ENCODE measurements around the gene COQ6.
"Not testable (repeated sequence)": the region's sequence is repeated elsewhere in the genome, so short reads cannot be mapped to it uniquely, and the experiment has no call there.

Gene COQ6

GRCh38 chr14:73949752-73950734, at the start of gene COQ6, which contains the start of gene FAM161B:
TSS of gene COQ6 (plus strand) at chr14:73950302. CDS start at chr14:73950333, 31 bp downstream.
TSS of gene FAM161B (minus strand) at chr14:73950094. CDS start at chr14:73950026, 68 bp downstream.
- peak; percentile 85 for DNase-seq

- no peak for DNase-seq
Measured at GRCh38 chr14:73903028-73903427, 47.1 kb upstream of the COQ6 start.

DNA sequence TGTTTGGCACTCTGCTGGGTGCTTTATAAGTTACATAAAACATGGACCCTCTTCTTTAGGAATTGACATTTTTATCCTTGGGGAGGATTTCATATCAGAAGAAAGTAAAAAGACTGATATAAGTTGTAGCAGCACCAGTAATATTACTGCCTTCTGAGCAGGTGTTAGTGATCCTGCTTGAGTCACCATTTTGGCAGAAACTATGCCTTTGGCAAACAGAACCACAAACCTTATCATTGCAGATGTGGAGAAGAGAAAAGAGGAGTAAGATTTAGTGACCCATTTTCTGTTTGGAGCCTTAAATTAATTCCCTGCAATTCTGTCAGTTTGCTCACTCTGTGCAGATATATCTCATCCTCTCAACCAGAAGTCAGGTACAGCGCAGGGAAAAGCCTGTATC, 40.4 kb upstream of the COQ6 start:
- no peak for DNase-seq

GRCh38 chr14:73913256-73913655, 36.8 kb upstream of the COQ6 start:
- DNase-seq: no peak

DNA sequence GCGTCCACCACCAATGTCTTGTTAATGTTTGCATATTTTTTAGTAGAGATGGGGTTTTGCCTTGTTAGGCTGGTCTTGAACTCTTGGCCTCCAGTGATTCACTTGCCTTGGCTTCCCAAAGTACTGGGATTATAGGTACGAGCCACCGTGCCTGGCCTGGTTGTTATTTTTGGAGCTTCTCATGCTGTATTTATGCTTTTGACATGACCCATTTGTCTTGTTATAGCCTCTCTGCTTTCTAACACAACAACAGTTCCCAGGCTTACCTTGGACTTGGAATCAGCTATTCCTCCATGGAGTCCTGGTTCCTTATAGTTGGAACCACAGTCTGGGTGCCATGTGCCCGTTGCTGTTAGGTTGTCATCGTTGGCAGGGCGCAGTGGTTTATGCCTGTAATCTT, 33.8 kb upstream of the COQ6 start:
- DNase-seq: no peak

- DNase-seq: not testable (repeated sequence)
Measured at GRCh38 chr14:73919457-73919856, 30.6 kb upstream of the COQ6 start.

- DNase-seq: no peak
Measured at GRCh38 chr14:73924337-73924736, 25.8 kb upstream of the COQ6 start.

DNA sequence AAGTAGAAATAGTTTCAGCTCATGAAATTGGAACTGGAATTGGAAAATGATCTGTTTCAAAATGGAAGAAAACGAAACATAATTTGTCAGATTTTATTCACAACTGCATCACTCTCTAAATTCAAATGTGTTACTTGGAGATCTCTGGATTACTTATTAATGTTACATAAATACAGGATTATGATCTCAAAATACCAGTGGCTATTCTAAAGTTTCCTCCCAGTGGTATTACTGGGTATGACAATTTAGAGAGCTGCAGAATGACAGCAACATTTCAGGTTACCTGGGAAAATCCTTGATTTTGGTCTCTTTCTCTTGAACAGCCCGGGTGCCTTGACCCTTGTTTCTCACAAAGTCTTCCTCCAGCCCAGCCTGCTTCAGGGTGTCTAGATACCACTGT, 14.4 kb upstream of the COQ6 start:
- DNase-seq: no peak

GRCh38 chr14:73936548-73936947, 13.6 kb upstream of the COQ6 start:
- DNase-seq: no peak

DNA sequence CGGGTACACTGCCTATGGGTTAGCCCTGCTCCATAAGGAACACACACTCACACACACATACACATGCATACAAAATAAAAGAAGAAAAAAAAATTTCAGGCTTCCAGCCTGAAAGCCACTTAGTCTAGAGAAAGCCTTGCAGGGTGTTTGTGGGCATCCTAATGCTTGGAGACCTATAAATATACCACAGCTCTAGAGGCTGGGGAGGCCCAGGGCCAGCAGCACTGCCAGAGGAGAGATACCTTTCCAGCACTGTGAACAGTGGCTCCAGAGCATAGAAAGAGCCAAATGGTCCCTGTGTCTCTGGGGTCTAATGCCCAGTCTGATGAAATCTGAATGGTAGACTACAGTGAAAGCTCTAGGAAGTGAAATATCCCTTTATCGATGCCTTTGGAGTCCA, 13.1 kb upstream of the COQ6 start:
- no peak for DNase-seq

DNA sequence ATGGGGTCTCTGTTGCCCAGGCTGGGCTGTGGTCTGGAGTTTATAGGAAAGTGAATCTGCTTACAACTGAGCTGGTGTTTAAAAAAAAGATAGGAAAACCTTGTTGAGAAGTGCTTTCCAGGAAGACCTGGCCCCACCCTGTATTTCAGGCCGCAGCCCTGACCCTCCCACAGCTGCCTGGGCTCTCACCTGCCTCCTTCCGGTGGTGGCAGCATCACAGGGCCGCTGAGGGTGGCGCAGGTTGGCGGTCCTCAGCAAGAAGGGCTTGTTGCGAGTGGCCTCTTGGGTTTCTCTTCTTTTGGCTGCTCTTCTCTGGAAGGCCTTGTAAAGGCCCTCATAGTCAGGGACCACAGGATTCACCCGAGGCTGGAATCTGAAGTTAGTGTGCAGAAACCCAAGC, 7.9 kb upstream of the COQ6 start:
- no peak for DNase-seq

GRCh38 chr14:73943083-73943482, 7.0 kb upstream of the COQ6 start:
- DNase-seq: no peak

DNA sequence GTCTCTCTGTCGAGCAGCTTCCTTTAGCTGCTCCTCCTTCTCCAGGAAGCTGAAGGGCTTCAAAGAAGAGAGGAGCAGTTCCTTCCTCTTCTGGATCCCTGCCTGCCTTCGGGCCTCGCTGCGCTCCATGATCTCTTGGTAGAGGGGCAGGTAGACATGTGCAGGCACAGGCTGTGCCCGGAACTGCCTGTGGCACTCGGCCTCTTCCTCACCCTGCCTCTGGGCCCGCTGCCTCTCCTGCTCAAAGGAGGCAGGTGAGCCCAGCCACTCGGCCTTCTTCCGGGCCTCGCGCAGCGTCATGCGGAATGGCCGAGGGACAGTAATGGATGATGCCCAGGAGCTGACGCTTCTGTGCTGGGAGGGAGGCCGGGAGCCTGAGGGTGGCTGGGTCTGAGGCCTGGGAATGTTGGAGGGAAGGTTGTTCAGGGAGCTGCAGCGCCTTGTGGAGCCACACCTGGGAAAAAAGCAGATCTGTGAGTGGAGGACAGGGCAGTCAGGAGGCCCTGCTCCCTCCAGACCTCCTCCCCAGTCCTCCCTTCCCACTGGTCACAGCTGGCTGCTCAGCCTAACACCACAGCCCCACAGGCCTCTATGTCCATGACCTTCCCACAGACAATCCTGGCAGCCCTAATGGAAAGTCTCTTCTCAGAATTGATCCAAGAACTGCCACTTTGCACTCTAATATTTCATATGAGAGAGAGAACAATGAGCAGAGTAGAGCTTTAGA, 5.5 kb upstream of the COQ6 start:
- no peak for DNase-seq

DNA sequence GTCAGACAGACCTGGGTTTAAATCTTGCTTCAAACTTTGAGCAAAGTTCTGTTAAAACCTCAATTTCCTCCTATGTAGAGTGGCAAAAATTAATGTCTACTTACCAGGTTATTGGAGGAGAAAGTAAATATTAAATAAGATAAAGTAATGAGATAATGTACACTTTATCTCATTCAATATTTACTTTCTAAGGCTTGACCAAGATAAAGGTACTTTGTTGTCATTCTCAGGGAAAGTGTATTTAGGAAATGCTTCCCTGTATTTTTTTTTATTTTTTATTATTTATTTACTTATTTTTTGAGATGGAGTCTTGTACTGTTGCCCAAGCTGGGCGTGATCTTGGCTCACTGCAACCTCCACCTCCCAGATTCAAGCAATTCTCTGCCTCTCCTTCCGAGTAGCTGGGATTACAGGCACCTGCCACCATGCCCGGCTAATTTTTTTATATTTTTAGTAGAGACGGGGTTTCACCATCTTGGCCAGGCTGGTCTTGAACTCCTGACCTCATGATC, 4.9 kb upstream of the COQ6 start:
- DNase-seq: no peak

DNA sequence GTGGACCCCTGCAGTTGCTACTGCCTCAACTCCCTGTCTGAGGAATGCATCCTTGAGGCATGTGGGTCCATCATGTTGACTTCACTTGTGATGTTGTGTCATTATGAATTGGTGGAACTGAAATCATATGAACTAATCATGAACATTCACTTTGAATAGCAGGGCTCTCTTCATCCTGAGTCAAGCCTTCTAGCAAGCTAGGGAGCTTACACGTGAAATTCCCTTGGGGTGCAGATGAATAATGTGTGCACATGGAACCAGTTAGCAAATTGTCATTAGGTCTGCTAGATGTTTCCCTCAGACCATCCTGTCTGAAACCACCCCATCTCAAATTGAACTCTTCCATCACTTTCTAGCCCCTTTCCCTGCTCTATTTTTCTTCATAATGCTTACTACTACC, 3.6 kb downstream of the COQ6 start:
- DNase-seq: no peak

DNA sequence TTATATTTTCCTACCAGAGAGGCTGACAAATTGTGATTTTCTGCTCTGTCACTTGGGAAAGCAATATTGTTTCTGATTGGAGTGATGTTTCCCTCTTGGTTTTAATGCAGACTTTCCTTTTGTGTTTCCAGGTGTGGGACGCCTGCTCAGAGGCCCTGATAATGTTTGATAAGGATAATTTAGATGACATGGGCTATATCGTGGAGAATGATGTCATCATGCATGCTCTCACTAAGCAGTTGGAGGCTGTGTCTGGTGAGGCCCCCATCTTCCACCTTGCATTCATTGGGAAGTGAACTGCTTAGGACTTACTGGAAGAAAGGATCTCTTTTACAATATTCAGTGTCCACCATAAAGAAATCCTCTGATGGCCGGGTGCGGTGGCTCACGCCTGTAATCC, 5.6 kb downstream of the COQ6 start:
- DNase-seq: no peak

- DNase-seq: no peak
Measured at GRCh38 chr14:73958591-73958990, 8.5 kb downstream of the COQ6 start.

GRCh38 chr14:73961192-73961591, 11.1 kb downstream of the COQ6 start:
- DNase-seq: no peak

DNA sequence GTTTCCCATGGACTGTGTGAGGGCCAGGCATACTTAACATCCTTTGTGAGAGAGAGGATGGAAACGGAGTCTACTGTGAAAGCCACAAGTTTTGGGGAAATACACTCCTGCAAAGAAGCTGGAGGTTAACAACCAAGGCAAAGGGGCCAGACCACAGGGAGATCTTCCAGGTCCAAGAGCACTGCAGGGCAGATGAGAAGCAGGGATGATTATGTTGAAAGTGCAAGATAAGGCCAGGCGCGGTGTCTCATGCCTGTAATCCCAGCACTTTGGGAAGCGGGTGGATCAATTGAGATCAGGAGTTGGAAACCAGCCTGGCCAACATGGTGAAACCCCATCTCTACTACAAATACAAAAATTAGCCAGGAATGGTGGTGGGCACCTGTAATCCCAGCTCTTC, 15.1 kb downstream of the COQ6 start:
- no peak for DNase-seq

DNA sequence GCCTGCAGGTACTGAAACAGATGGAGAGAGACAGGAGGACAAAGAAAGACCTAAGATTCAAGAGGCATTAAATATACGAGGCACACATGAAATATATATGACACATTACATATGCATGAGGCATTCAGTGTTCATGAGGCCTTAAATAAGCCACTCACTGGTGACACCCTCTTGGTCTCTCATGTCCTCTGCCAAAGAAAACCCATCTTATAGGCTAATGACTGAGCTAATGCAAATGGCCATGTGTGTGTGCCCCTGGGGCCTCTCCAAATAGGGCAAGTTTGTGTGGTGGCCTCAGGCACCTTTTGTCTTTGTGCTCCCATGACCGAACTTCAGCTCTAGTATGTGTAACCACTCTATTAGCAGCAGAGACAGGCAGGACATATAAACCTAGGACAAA, 18.8 kb downstream of the COQ6 start:
- DNase-seq: no peak

DNA sequence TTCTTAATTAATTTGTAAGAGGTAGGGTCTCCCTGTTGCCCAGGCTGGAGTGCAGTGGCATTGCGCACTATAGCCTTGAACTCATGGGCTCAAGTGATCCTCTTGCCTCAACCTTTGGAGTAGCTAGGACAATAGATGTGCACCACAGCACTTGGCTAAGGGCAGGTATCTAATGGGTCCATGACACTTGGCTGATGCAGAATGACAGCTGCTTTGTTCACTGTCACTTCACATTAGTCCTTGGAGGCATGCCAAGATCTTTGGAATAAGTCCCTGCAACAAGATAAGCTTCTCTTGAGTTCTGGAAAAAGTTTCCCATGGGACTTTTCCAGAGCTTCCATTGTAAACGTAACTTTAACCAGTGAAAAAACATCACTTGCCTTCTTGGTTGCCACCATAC, 23.4 kb downstream of the COQ6 start:
- DNase-seq: no peak

DNA sequence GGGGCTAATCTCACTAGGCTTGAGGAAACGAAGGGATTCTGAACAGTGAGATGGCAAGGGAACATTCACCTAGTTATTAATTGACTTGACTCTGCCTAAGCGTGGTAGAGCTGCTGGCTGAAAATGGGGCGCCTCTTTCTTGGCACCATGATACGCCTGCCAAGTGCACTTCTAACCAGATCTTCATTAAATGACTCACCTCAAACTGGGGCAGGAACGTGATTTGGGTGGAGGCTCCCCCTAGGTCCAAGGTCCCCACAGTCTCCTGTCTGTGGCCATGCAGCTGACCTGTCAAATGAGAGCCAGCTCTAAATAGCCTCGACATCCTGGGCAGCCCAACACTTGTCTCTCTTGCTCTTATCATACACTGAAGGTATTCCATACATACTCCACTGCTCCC, 26.0 kb downstream of the COQ6 start:
- DNase-seq: no peak

- DNase-seq: no peak
Measured at GRCh38 chr14:73977896-73978295, 27.8 kb downstream of the COQ6 start.

DNA sequence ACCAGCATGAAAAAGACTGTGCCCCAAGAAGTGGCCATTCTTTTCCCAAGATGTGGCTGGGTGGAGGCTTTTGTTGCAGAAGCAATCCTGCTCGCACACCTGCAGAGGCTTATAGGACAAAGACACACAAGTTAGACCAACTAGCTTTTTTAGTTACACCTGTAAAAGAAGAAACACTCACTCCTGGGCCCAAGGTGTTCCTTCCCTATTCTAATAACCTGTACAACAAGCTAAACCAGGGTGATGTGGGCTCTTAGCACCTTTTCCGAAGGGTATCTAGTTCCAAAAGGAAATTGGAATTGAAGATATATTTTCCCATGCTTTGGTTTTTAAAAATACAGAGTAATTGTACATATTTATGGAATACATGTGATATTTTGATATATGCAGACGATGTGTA, 38.0 kb downstream of the COQ6 start:
- no peak for DNase-seq

Data from activated CD4-positive, alpha-beta T cell treated with anti-CD3 and anti-CD28 coated beads for 1 hour (primary cell).